Esophagus muscularis mucosa (tissue), 4 donors: Measurements from ENCODE around the gene ANKRD16. TPM values are rescaled to one million over a fixed set of nuclear protein-coding genes. Genes with fewer than 3 reads are reported as not detected.

Experiments used
- DNase-seq: peaks from one replicate; pipeline ENCODE4 v3.0.0-alpha.2; 2017; ENCODE audit errors: extremely low spot score
- H3K27ac ChIP-seq, 4 donors: fragments of 200-600 bp; sonication (generic); replicated peaks in 1 of 4; 1 replicate in 3 of 4; 2 replicates in 1 of 4; pipeline ENCODE4 v1.5.1; 2016 to 2019; ENCODE audit warnings: mild to moderate bottlenecking in 1 of 4
- H3K27me3 ChIP-seq, 4 donors: fragments of 200-600 bp; sonication (generic); one replicate each; pipeline versions ENCODE4 v1.5.1 to v1.6.0; 2016 to 2019
- H3K36me3 ChIP-seq, 4 donors: fragments of 200-600 bp; sonication (generic); one replicate each; pipeline ENCODE4 v1.5.1; 2016 to 2019
- H3K4me1 ChIP-seq, 4 donors: fragments of 200-600 bp; sonication (generic); one replicate each; pipeline ENCODE4 v1.5.1; 2016 to 2019
- H3K4me3 ChIP-seq, 4 donors: fragments of 200-600 bp; sonication (generic); 1 replicate in 2 of 4; 2 replicates in 2 of 4; pipeline ENCODE4 v1.5.1; 2016 to 2019; ENCODE audit warnings: mild to moderate bottlenecking in 4 of 4, moderate library complexity in 1 of 4
- H3K9me3 ChIP-seq, 4 donors: fragments of 200-600 bp; sonication (generic); 1 replicate in 3 of 4; 2 replicates in 1 of 4; pipeline ENCODE4 v1.5.1; 2016 to 2019
- CTCF ChIP-seq, 3 experiments: fragments of 200-600 bp in 2 of 3; fragments of 450-650 bp in 1 of 3; sonication (generic) in 2 of 3; IDR thresholded peaks; one replicate each; pipeline ENCODE4 v1.5.1; 2017 to 2019; ENCODE audit warnings: antibody characterized with exemption in 3 of 3, mild to moderate bottlenecking in 2 of 3, moderate library complexity in 1 of 3
- EP300 ChIP-seq: sonication (generic); formaldehyde crosslinking; IDR thresholded peaks from one replicate; pipeline ENCODE4 v1.6.1; 2017; ENCODE audit warnings: antibody characterized with exemption
- POLR2A ChIP-seq: fragments of 450-650 bp; IDR thresholded peaks from one replicate; pipeline ENCODE4 v1.6.1; 2017; ENCODE audit warnings: antibody characterized with exemption, moderate library complexity, mild to moderate bottlenecking, low read depth
- POLR2AphosphoS5 ChIP-seq, 2 donors: sonication (generic); formaldehyde crosslinking; IDR thresholded peaks; one replicate each; pipeline ENCODE4 v1.6.1; 2017; ENCODE audit warnings: antibody characterized with exemption in 2 of 2
- WGBS: methylation state at CpG from one replicate; pipeline ENCODE4 v1.1.5; 2018; 5-methylcytosine and 5-hydroxymethylcytosine counted together
- intact Hi-C: fragments of 100-400 bp; cut with DNase I; formaldehyde crosslinking; loops from one replicate; pipeline ENCODE4 v1.15.1; 2023
- total RNA-seq, 4 donors: library from RNA; depleted of rRNA; stranded (reverse); fragments of >200 nt; gene quantifications; one replicate each; pipeline versions ENCODE4 v1.1.0 to v1.2.1, GENCODE V29; 2016

The ANKRD16 gene
- total RNA-seq, 4 donors from 2014 or later: 5.1 to 9.0 (median 5.9) TPM

- TF ChIP-seq CTCF (IDR thresholded peaks at IDR 0.05) (no peak), POLR2A (no peak), EP300 (no peak), POLR2AphosphoS5 (IDR thresholded peaks at IDR 0.05) (no peak)
- 90% methylated on average over 5 of the region's 5 CpGs for WGBS
- peaks cover 15 to 33% (median 19%) of the 10 kb centered on the region in 4 donors for H3K4me1 ChIP-seq
- peaks cover 0 to 7% (median 3%) of the 10 kb centered on the region in 4 donors for H3K9me3 ChIP-seq
- intact Hi-C loops: no loop called here
- no peak for DNase-seq
- no peak overlapping the region for H3K27ac ChIP-seq
- H3K27me3 ChIP-seq: no peaks in the 10 kb centered on the region
- no peak overlapping the region for H3K4me3 ChIP-seq
- H3K36me3 ChIP-seq: peaks cover 10 to 47% (median 24%) of the 10 kb centered on the region in 4 donors
Measured at GRCh38 chr10:5896208-5897052, 6.7 kb upstream of the ANKRD16 start.

- no peak for TF ChIP-seq EP300
- TF ChIP-seq POLR2AphosphoS5 (IDR thresholded peaks at IDR 0.05): no peak
- no peak for TF ChIP-seq POLR2A
- TF ChIP-seq CTCF (IDR thresholded peaks at IDR 0.05): no peak
- whole genome bisulfite sequencing: 88% methylated on average over 9 of the region's 9 CpGs
- Histone ChIP-seq H3K9me3 (peaks cover 0 to 7% (median 3%) of the 10 kb centered on the region in 4 donors), H3K36me3 (peaks cover 10 to 47% (median 24%) of the 10 kb centered on the region in 4 donors), H3K4me1 (peaks cover 21 to 40% (median 26%) of the 10 kb centered on the region in 4 donors), H3K4me3 (no peak overlapping the region), H3K27me3 (no peaks in the 10 kb centered on the region), H3K27ac (no peak overlapping the region)
- intact Hi-C loops: no loop called here
- DNase-seq: no peak
Measured at GRCh38 chr10:5895804-5896203, 6.1 kb upstream of the ANKRD16 start.

GRCh38 chr10:5895365-5895764 is 5.7 kb upstream of the ANKRD16 start:
- Histone ChIP-seq H3K4me1 (peaks cover 23 to 40% (median 29%) of the 10 kb centered on the region in 4 donors), H3K27me3 (no peaks in the 10 kb centered on the region), H3K4me3 (no peak overlapping the region), H3K9me3 (peaks cover 0 to 7% (median 3%) of the 10 kb centered on the region in 4 donors), H3K36me3 (peaks cover 10 to 47% (median 24%) of the 10 kb centered on the region in 4 donors), H3K27ac (no peak overlapping the region)
- no peak for DNase-seq
- intact Hi-C loops: no loop called here
- TF ChIP-seq CTCF (IDR thresholded peaks at IDR 0.05) (no peak), EP300 (no peak), POLR2AphosphoS5 (IDR thresholded peaks at IDR 0.05) (no peak), POLR2A (no peak)
- 91% methylated on average over 3 of the region's 3 CpGs for WGBS

- no peaks in the 10 kb centered on the region for H3K27me3 ChIP-seq
- peaks cover 10 to 47% (median 24%) of the 10 kb centered on the region in 4 donors for H3K36me3 ChIP-seq
- H3K9me3 ChIP-seq: peaks cover 0 to 7% (median 3%) of the 10 kb centered on the region in 4 donors
- intact Hi-C loops: loop anchor here (5.0 kb wide), 1 partner anchor 83 kb away; the partner anchor contains the start of gene GDI2
- no peak for TF ChIP-seq EP300
- TF ChIP-seq POLR2AphosphoS5 (IDR thresholded peaks at IDR 0.05): no peak
- no peak for TF ChIP-seq CTCF (IDR thresholded peaks at IDR 0.05)
- no peak for TF ChIP-seq POLR2A
- no peak overlapping the region for H3K27ac ChIP-seq
- no peak overlapping the region for H3K4me3 ChIP-seq
- peaks cover 23 to 40% (median 29%) of the 10 kb centered on the region in 4 donors for H3K4me1 ChIP-seq
- 89% methylated on average over 8 of the region's 8 CpGs for WGBS
- DNase-seq: no peak
Measured at GRCh38 chr10:5894873-5895272, 5.2 kb upstream of the ANKRD16 start.
